Sigmoid colon (tissue), 7 donors: ENCODE data around the gene PEPD. TPM values are rescaled to one million over a fixed set of nuclear protein-coding genes. Genes with fewer than 3 reads are reported as not detected.

Source experiments
- DNase-seq: peaks from one replicate; pipeline ENCODE4 v3.0.0-alpha.2; 2019
- H3K27ac ChIP-seq, 4 donors: fragments of 200-600 bp; sonication (generic); one replicate each; pipeline ENCODE4 v1.5.1; 2016 to 2019; ENCODE audit warnings: mild to moderate bottlenecking in 1 of 4
- H3K27me3 ChIP-seq, 3 donors: fragments of 200-600 bp; sonication (generic); one replicate each; pipeline ENCODE4 v1.5.1; 2019; ENCODE audit warnings: mild to moderate bottlenecking in 1 of 3
- H3K36me3 ChIP-seq, 4 donors: fragments of 200-600 bp; sonication (generic); one replicate each; pipeline ENCODE4 v1.5.1; 2016 to 2019
- H3K4me1 ChIP-seq, 4 donors: fragments of 200-600 bp; sonication (generic); one replicate each; pipeline ENCODE4 v1.5.1; 2017 to 2019
- H3K4me3 ChIP-seq, 4 donors: fragments of 200-600 bp; sonication (generic); one replicate each; pipeline ENCODE4 v1.5.1; 2017 to 2019; ENCODE audit warnings: mild to moderate bottlenecking in 2 of 4, moderate library complexity in 1 of 4
- H3K9me3 ChIP-seq, 4 donors: fragments of 200-600 bp in 3 of 4; sonication (generic) in 3 of 4; one replicate each; pipeline versions ENCODE4 v1.5.1 to v1.6.1; 2013 to 2019
- EP300 ChIP-seq, 4 donors: sonication (generic); formaldehyde crosslinking; IDR thresholded peaks; one replicate each; pipeline ENCODE4 v1.6.1; 2017; ENCODE audit warnings: antibody characterized with exemption in 4 of 4
- POLR2A ChIP-seq, 2 donors: fragments of 450-650 bp; IDR thresholded peaks; one replicate each; pipeline ENCODE4 v1.6.1; 2016; ENCODE audit warnings: antibody characterized with exemption in 2 of 2, mild to moderate bottlenecking in 2 of 2, moderate library complexity in 2 of 2
- POLR2AphosphoS5 ChIP-seq, 4 donors: sonication (generic); formaldehyde crosslinking; IDR thresholded peaks; one replicate each; pipeline ENCODE4 v1.6.1; 2017; ENCODE audit warnings: antibody characterized with exemption in 4 of 4
- WGBS, 2 donors: extraction: QIAGEN DNeasy Blood & Tissue Kit; methylation state at CpG; one replicate each; pipeline ENCODE4 v1.1.7; 2013; 5-methylcytosine and 5-hydroxymethylcytosine counted together
- intact Hi-C: fragments of 100-400 bp; cut with DNase I; formaldehyde crosslinking; loops from one replicate; pipeline ENCODE4 v1.15.1; 2023
- polyA plus RNA-seq, 3 donors: library from polyadenylated mRNA; stranded (reverse); fragments of 200-250 nt; gene quantifications; one replicate each; pipeline ENCODE4 v1.2.3, GENCODE V29; 2013
- total RNA-seq, 4 donors: library from RNA; depleted of rRNA; stranded (reverse); fragments of >200 nt; gene quantifications; one replicate each; pipeline ENCODE4 v1.1.0, GENCODE V29; 2016
- TF ChIP-seq, protein P1 (sequence below), 4 experiments: fragments of 450-650 bp in 3 of 4; fragments of 200-600 bp in 1 of 4; IDR thresholded peaks; one replicate each; pipeline ENCODE4 v1.5.1; 2016 to 2019; ENCODE audit warnings: antibody characterized with exemption in 4 of 4, mild to moderate bottlenecking in 3 of 4, moderate library complexity in 2 of 4
- donor health status: healthy with polysubstance abuse.
- donor health status: Bipolar disorder and iron deficiency.
- donor health status: healthy.

The PEPD gene
- total and polyA plus RNA-seq, 7 donors, result 50.0 to 187 (median 67.8) TPM

- no peak for DNase-seq
- Histone ChIP-seq H3K27ac (no peak overlapping the region), H3K27me3 (peaks cover 0 to 12% (median 0%) of the 10 kb centered on the region in 3 donors), H3K4me1 (no peaks in the 10 kb centered on the region), H3K4me3 (no peak overlapping the region), H3K9me3 (no peaks in the 10 kb centered on the region), H3K36me3 (no peaks in the 10 kb centered on the region)
- WGBS, 2 donors, result 83 to 88% methylated on average over 12 of the region's 12 CpGs
- TF ChIP-seq POLR2AphosphoS5 (IDR thresholded peaks at IDR 0.05), result no peak
- TF ChIP-seq EP300 (IDR thresholded peaks at IDR 0.05), result no peak
- TF ChIP-seq, protein P1, sequence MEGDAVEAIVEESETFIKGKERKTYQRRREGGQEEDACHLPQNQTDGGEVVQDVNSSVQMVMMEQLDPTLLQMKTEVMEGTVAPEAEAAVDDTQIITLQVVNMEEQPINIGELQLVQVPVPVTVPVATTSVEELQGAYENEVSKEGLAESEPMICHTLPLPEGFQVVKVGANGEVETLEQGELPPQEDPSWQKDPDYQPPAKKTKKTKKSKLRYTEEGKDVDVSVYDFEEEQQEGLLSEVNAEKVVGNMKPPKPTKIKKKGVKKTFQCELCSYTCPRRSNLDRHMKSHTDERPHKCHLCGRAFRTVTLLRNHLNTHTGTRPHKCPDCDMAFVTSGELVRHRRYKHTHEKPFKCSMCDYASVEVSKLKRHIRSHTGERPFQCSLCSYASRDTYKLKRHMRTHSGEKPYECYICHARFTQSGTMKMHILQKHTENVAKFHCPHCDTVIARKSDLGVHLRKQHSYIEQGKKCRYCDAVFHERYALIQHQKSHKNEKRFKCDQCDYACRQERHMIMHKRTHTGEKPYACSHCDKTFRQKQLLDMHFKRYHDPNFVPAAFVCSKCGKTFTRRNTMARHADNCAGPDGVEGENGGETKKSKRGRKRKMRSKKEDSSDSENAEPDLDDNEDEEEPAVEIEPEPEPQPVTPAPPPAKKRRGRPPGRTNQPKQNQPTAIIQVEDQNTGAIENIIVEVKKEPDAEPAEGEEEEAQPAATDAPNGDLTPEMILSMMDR (IDR thresholded peaks at IDR 0.05), result no peak
- TF ChIP-seq POLR2A (IDR thresholded peaks at IDR 0.05), result no peak
- intact Hi-C loops, result no loop called here
These were observed 173.1 kb downstream of the PEPD start for GRCh38 chr19:33348301-33349010.

GRCh38 chr19:33347300-33347699 is 174.3 kb downstream of the PEPD start:
- H3K27me3 ChIP-seq, result peaks cover 0 to 12% (median 0%) of the 10 kb centered on the region in 3 donors
- DNase-seq, result no peak
- intact Hi-C loops, result no loop called here
- H3K27ac ChIP-seq, result no peak overlapping the region
- H3K4me3 ChIP-seq, result no peak overlapping the region
- no peaks in the 10 kb centered on the region for H3K9me3 ChIP-seq
- 88 to 91% methylated on average over 10 of the region's 10 CpGs for WGBS, 2 donors
- TF ChIP-seq EP300 (IDR thresholded peaks at IDR 0.05) (no peak), POLR2A (IDR thresholded peaks at IDR 0.05) (no peak), POLR2AphosphoS5 (IDR thresholded peaks at IDR 0.05) (no peak)
- TF ChIP-seq, protein P1 (IDR thresholded peaks at IDR 0.05), result no peak
- H3K36me3 ChIP-seq, result no peaks in the 10 kb centered on the region
- no peaks in the 10 kb centered on the region for H3K4me1 ChIP-seq

- peaks cover 0 to 12% (median 0%) of the 10 kb centered on the region in 3 donors for H3K27me3 ChIP-seq
- H3K9me3 ChIP-seq, result no peaks in the 10 kb centered on the region
- no peak overlapping the region for H3K4me3 ChIP-seq
- TF ChIP-seq, protein P1 (IDR thresholded peaks at IDR 0.05), result no peak
- TF ChIP-seq POLR2A (IDR thresholded peaks at IDR 0.05), result no peak
- no peak for TF ChIP-seq EP300 (IDR thresholded peaks at IDR 0.05)
- TF ChIP-seq POLR2AphosphoS5 (IDR thresholded peaks at IDR 0.05), result no peak
- DNase-seq, result no peak
- H3K27ac ChIP-seq, result no peak overlapping the region
- no peaks in the 10 kb centered on the region for H3K4me1 ChIP-seq
- no peaks in the 10 kb centered on the region for H3K36me3 ChIP-seq
- intact Hi-C loops, result no loop called here
These were observed 174.9 kb downstream of the PEPD start for GRCh38 chr19:33346665-33347064.

- H3K9me3 ChIP-seq, result no peaks in the 10 kb centered on the region
These were observed 176.4 kb downstream of the PEPD start for GRCh38 chr19:33345163-33345562.

More at GRCh38 chr19:33345163-33345562, 176.4 kb downstream of the PEPD start:
- DNase-seq, result no peak
- no peaks in the 10 kb centered on the region for H3K4me1 ChIP-seq
- WGBS, 2 donors, result 85 to 94% methylated on average over 6 of the region's 6 CpGs
- intact Hi-C loops, result no loop called here
- TF ChIP-seq, protein P1 (IDR thresholded peaks at IDR 0.05), result no peak
- no peak for TF ChIP-seq EP300 (IDR thresholded peaks at IDR 0.05)
- TF ChIP-seq POLR2A (IDR thresholded peaks at IDR 0.05), result no peak
- TF ChIP-seq POLR2AphosphoS5 (IDR thresholded peaks at IDR 0.05), result no peak
- H3K36me3 ChIP-seq, result no peaks in the 10 kb centered on the region
- H3K27me3 ChIP-seq, result peaks cover 0 to 12% (median 0%) of the 10 kb centered on the region in 3 donors
- H3K4me3 ChIP-seq, result no peak overlapping the region
- H3K27ac ChIP-seq, result no peak overlapping the region
